GM13977 (cell line): ENCODE results near the gene KCTD13.

Experiments used
- DNase-seq: peaks from one replicate; pipeline ENCODE4 v3.0.0; 2012; ENCODE audit warnings: low spot score
- in situ Hi-C: fragments of 300-500 bp; cut with MboI; formaldehyde crosslinking; loops from one replicate; pipeline ENCODE4 v1.12.0; 2022; ENCODE audit warnings: low sequenced_read_pairs, low pct_unique_long_range_greater_than_20kb, mixed read lengths, inconsistent platforms; ENCODE audit not compliant: unreplicated experiment
- TF ChIP-seq, protein P1 (sequence below): IDR thresholded peaks from 2 replicates; pipeline ENCODE4 v1.5.1; 2012; ENCODE audit warnings: mild to moderate bottlenecking, control low read depth; ENCODE audit not compliant: insufficient read depth; ENCODE audit errors: extremely low read depth, missing control alignments

Gene KCTD13

DNA sequence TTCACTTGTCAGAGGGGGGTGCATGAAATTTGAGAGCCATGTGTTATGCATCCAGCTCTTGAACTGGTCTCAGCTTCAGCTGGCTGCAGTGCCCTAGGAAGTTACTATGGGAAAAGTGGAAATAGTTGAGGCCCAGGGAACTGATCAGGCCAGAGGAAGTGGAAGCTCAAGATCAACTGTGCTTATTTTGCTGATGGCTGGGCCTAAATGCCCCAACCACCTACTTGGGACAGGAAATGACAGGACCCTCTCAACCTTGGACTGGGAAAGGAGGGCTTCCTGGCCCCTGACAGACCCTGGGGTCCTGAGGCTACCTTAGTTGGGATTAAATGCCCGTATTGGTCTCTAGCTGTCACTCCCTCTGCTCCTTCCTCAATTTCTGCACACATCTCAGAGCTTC lies 46.5 kb upstream of the KCTD13 start:
- in situ Hi-C loops: no loop called here
- TF ChIP-seq, protein P1, sequence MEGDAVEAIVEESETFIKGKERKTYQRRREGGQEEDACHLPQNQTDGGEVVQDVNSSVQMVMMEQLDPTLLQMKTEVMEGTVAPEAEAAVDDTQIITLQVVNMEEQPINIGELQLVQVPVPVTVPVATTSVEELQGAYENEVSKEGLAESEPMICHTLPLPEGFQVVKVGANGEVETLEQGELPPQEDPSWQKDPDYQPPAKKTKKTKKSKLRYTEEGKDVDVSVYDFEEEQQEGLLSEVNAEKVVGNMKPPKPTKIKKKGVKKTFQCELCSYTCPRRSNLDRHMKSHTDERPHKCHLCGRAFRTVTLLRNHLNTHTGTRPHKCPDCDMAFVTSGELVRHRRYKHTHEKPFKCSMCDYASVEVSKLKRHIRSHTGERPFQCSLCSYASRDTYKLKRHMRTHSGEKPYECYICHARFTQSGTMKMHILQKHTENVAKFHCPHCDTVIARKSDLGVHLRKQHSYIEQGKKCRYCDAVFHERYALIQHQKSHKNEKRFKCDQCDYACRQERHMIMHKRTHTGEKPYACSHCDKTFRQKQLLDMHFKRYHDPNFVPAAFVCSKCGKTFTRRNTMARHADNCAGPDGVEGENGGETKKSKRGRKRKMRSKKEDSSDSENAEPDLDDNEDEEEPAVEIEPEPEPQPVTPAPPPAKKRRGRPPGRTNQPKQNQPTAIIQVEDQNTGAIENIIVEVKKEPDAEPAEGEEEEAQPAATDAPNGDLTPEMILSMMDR: no peak
- DNase-seq: no peak

DNA sequence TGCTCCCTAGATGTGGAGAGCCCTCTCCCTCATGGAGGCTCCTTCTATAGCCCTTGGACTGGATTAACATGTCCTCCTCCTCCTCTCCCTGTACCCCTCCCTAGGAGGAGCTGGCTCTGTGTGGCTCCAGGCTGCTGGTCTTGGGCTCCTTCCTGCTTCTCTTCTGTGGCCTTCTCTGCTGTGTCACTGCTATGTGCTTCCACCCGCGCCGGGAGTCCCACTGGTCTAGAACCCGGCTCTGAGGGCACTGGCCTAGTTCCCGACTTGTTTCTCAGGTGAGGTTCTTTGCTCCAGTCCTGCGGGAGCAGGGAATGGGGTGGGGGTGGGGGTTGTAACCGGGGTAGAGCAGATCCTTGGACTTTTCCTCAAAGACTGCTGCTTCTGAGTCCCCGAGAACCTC lies 45.3 kb upstream of the KCTD13 start:
- DNase-seq: no peak
- in situ Hi-C loops: no loop called here
- TF ChIP-seq, protein P1: no peak

DNA sequence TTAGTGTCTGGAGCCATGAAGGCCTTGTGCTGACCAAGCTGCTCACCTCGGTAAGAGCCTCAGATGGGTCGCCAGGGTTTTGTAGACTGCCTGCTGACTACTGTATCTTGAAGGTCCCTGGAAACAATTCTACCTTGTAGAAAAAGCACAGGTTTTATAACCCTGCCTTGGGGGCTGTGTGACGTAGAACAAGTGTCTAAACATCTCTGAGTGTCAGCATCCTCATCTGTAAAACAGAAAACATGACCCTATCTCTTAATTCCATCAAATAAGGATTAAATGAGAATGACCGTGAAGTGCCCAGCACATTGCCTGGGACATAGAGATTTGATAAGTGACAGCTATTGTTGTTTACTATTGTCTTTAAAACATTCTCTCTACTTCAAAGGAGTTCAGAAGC lies 42.2 kb upstream of the KCTD13 start:
- TF ChIP-seq, protein P1: no peak
- in situ Hi-C loops: no loop called here
- DNase-seq: no peak

DNA sequence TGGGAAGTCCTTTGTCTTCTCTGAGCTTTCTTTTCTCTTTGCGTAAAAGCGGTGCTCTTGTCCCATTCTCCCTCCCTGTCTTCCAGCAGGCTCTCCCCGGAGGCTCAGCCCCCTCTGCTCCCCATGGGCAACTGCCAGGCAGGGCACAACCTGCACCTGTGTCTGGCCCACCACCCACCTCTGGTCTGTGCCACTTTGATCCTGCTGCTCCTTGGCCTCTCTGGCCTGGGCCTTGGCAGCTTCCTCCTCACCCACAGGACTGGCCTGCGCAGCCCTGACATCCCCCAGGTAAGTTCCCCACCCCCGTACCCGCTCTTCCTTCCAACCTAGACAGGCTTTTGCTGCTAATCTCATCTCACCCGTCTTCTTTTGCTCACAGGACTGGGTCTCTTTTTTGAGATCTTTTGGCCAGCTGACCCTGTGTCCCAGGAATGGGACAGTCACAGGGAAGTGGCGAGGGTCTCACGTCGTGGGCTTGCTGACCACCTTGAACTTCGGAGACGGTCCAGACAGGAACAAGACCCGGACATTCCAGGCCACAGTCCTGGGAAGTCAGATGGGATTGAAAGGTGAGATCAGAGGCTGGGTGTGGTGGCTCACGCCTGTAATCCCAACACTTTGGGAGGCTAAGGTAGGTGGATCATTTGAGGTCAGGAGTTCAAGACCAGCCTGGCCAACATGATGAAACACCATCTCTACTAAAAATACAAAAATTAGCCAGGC lies 37.2 kb upstream of the KCTD13 start:
- TF ChIP-seq, protein P1: no peak
- in situ Hi-C loops: no loop called here
- DNase-seq: no peak

DNA sequence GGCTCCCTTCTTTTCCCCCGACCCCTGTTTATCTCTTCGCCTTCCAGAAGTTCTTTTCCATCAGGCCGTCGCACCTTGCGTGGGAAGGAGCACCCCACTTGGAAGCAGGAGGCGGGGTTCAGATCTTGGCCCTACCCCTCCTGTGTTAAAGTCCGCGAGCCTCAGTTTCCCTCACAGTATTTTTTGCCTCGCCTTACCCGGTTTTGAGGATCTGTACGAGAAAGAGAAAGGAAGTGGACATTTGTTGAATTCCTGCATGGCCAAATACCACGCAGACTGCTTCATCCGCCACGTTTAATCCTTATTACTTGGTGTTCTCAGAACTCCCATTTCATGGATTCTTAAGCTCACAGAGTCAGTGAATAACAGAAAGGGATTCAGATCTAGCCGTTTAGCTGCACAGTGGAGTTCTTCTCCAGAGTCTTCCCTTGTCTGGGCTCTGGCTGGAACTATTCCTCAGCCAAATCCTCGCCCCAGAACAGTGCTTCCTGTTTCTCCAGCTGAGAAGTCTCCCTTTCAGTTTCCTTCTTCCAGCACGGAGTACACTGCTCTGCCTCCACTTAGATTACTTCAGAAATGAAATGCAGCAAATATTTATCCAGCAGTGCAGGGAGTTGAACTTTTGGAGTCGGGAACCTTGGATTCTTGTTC lies 36.4 kb upstream of the KCTD13 start:
- DNase-seq: no peak
- TF ChIP-seq, protein P1: no peak
- in situ Hi-C loops: no loop called here

DNA sequence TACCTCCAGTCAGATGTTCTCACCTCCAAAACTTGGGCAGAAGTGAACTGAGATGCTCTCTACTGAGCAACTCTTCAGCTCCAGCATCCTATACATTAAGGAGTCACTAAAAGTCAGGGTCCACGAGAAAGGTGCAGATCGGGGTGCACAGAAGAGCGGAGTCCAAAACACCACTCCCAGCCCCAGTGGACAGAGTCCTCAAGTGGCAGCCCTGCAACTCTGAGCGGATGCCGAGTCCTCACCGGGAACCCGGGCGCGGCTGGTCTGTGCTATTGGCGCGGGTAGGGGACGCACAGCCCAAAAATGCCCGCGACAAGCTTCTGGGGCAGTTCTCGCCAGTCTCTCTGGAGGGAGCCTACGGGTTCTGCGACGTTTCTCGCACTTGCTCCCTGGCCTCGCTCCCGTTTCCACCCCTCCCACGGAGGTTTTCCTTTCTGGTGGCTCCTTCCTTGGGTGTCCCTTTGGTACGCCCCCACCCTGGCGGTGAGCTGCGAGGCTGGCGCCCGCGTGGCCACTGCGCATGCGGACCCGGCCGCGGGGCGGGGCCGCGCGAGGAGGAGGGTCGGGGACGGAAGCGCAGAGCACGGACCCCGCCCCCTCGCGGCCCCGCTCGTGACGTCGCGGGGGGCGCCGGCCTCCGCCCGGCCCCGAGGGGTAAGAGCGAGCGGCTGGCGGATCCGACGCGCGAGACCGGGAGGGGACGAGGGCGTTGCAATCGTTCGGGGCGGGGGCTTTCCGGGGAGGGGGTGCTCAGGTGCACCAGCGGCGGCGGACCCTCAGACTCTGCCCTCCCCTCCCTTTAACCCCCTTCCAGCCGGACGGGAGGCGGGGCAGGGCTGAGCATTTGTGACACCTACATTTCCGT lies 35.7 kb upstream of the KCTD13 start, which contains the start of gene TMEM219:
TSS of gene TMEM219 (plus strand) at position 601 of the 865 bp plus-strand sequence. CDS start 1,065 bp downstream, outside the sequence.
- TF ChIP-seq, protein P1: peak; percentile 5
- in situ Hi-C loops: no loop called here
- peak; percentile 99 for DNase-seq
